Fibroblast of lung (primary cell): ENCODE data around the gene SOX30.

Experiments
- EZH2 ChIP-seq: IDR thresholded peaks from 2 replicates; pipeline ENCODE4 v1.5.1; 2012; ENCODE audit warnings: low read length, control low read depth, mild to moderate bottlenecking; ENCODE audit errors: missing control alignments
- TF ChIP-seq, protein P1 (sequence below), 2 donors: IDR thresholded peaks in 1 of 2; conservative IDR thresholded peaks in 1 of 2; 1 replicate in 1 of 2; 2 replicates in 1 of 2; pipeline ENCODE4 v1.5.1; 2011 to 2012; ENCODE audit warnings: low read length in 2 of 2, control low read depth in 1 of 2, inconsistent platforms in 1 of 2, low read depth in 1 of 2, mild to moderate bottlenecking in 1 of 2

DNA sequence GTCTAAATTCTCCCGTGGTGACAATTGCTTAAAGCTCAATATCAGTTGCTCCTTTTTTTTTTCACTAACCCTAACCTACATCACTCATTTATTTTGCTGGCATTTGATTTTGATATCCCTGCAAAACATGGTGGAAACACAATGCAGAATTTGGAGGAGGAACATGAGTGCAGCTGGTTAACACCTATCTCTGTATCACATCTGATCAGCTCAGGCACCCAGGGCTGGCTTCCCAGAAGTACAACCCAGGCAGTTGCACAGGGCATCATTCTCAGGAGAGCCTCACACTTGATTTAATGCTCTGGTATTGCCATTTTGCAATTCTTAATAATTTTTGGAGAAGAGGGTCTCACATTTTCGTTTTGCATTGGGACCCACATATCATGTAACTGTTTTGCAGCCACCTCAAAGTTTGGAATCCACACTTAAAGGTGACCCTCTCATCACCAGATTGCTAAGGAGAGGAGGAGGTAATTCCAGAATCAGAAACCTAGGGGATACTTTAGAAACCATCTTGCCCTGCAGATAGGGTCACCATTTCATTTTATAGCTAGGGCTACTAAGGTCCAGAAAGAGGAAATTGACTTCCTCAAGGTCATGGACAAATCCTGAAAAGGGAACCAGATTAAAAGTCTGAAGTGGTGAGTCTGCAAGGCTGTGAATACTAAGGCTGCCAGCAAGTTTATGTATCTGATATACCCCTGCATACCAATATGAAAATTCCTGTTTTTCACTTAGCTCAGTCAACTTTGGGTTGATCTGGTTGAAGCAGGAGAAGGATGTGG, 57.4 kb downstream of the SOX30 start:
- TF ChIP-seq, protein P1, sequence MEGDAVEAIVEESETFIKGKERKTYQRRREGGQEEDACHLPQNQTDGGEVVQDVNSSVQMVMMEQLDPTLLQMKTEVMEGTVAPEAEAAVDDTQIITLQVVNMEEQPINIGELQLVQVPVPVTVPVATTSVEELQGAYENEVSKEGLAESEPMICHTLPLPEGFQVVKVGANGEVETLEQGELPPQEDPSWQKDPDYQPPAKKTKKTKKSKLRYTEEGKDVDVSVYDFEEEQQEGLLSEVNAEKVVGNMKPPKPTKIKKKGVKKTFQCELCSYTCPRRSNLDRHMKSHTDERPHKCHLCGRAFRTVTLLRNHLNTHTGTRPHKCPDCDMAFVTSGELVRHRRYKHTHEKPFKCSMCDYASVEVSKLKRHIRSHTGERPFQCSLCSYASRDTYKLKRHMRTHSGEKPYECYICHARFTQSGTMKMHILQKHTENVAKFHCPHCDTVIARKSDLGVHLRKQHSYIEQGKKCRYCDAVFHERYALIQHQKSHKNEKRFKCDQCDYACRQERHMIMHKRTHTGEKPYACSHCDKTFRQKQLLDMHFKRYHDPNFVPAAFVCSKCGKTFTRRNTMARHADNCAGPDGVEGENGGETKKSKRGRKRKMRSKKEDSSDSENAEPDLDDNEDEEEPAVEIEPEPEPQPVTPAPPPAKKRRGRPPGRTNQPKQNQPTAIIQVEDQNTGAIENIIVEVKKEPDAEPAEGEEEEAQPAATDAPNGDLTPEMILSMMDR (conservative IDR thresholded peaks at IDR 0.05 in 1 of 2, IDR thresholded peaks at IDR 0.05 in 1 of 2; ENCODE audit: low read depth in 1 of 2, low read length in 2 of 2): no peak
- TF ChIP-seq EZH2: no peak
